ENCODE data around the gene IPO9. TPM values are rescaled to one million over a fixed set of nuclear protein-coding genes. Genes with fewer than 3 reads are reported as not detected.

The IPO9 gene
- total RNA-seq, 1 donor from 2014 or later = 47.1 TPM

DNA sequence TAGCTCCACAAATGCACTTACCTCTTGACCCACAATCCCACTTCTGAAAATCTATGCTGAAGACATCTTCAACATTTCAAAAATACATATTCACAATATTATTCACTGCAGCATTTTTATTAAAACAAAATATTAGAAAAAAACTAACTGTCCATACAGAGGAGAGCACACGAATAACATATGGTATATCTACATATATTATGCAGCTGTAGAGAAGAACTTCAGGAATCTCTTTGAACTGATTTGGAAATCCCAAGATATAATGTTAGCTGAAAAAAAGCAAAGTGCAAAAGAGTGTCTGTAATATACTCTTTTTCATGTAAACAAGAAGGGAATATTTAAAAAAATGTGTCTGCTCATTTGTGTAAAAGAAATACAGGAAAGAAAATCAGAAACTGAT, 11.5 kb downstream of the IPO9 start:
- TF ChIP-seq, protein P1, sequence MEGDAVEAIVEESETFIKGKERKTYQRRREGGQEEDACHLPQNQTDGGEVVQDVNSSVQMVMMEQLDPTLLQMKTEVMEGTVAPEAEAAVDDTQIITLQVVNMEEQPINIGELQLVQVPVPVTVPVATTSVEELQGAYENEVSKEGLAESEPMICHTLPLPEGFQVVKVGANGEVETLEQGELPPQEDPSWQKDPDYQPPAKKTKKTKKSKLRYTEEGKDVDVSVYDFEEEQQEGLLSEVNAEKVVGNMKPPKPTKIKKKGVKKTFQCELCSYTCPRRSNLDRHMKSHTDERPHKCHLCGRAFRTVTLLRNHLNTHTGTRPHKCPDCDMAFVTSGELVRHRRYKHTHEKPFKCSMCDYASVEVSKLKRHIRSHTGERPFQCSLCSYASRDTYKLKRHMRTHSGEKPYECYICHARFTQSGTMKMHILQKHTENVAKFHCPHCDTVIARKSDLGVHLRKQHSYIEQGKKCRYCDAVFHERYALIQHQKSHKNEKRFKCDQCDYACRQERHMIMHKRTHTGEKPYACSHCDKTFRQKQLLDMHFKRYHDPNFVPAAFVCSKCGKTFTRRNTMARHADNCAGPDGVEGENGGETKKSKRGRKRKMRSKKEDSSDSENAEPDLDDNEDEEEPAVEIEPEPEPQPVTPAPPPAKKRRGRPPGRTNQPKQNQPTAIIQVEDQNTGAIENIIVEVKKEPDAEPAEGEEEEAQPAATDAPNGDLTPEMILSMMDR (IDR thresholded peaks at IDR 0.05) = no peak
- no peak overlapping the region for H3K27ac Mint-ChIP-seq (ENCODE audit: unreplicated experiment)
- DNase-seq (ENCODE audit: low spot score) = no peak
- no peaks in the 10 kb centered on the region for H3K9me3 Mint-ChIP-seq (ENCODE audit: low read depth)
- no peaks in the 10 kb centered on the region for H3K27me3 Mint-ChIP-seq (ENCODE audit: low read depth)
- H3K4me1 Mint-ChIP-seq (ENCODE audit: low read depth) = peaks cover 22% of the 10 kb centered on the region
- no peaks in the 10 kb centered on the region for H3K36me3 Mint-ChIP-seq (ENCODE audit: low read depth)
- no peak overlapping the region for H3K4me3 Mint-ChIP-seq (ENCODE audit: unreplicated experiment)

DNA sequence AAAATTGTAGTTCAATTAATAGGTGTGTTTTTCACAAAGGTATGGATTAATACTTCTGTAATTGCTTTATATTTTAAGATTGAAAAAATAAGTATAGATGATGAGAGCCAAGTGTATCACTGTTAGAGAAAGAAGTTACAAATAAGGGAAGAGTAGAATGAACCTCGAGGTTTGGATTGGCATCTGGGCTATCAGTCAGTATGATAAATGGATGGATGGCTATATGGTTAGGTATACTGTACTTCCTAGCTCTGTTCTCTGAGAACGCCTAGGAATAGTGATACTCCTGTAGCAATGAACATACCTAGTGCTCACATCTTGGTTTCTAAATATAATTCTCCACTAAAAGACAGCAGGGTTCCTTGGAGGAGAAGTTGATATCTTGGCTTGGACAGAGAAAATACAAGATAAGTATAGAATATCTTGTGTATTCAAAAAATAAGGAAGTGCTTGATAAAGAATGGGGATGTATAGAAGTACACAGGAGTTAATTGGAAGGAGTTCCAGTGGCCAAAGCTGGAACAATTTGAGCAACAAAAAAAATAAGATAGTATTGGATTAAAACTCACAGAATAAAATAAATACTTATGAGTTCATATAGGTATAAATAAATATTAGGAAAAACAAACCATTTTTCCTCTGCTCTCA, 12.4 kb downstream of the IPO9 start:
- TF ChIP-seq, protein P1 (IDR thresholded peaks at IDR 0.05) = no peak
- no peak overlapping the region for H3K4me3 Mint-ChIP-seq (ENCODE audit: unreplicated experiment)

DNA sequence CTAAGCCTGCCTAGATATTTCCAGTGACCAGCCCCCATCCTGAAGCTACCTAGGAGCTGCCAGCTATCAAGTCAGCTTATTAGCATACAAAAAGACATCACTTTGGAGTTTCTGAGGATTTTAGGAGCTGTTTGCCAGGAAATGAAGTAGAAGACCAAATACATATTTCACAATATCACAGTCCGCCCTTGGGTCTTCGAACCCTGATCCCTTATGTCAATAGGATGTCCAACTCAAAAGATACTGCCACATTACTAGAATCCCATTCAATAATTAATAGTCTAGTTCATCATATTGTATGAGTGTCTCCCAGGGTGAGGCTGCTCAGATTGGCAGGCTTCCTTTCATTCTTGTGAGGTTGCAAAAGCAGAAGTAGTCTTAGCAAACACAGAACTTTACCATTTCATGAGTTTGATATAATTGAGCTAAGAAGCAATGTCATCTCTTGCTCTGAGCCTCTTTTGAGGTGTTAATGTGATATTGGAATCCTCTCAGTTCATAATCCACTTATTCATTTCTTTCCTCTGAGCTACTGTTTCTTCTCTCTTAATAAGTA, 13.6 kb downstream of the IPO9 start:
- TF ChIP-seq, protein P1 (IDR thresholded peaks at IDR 0.05) = no peak

More for the DNA sequence above, 12.4 kb downstream of the IPO9 start:
- Mint-ChIP-seq H3K9me3 (ENCODE audit: low read depth) (no peaks in the 10 kb centered on the region), H3K4me1 (ENCODE audit: low read depth) (peaks cover 27% of the 10 kb centered on the region), H3K36me3 (ENCODE audit: low read depth) (no peaks in the 10 kb centered on the region), H3K27ac (ENCODE audit: unreplicated experiment) (no peak overlapping the region), H3K27me3 (ENCODE audit: low read depth) (no peaks in the 10 kb centered on the region)
- DNase-seq (ENCODE audit: low spot score) = no peak

DNA sequence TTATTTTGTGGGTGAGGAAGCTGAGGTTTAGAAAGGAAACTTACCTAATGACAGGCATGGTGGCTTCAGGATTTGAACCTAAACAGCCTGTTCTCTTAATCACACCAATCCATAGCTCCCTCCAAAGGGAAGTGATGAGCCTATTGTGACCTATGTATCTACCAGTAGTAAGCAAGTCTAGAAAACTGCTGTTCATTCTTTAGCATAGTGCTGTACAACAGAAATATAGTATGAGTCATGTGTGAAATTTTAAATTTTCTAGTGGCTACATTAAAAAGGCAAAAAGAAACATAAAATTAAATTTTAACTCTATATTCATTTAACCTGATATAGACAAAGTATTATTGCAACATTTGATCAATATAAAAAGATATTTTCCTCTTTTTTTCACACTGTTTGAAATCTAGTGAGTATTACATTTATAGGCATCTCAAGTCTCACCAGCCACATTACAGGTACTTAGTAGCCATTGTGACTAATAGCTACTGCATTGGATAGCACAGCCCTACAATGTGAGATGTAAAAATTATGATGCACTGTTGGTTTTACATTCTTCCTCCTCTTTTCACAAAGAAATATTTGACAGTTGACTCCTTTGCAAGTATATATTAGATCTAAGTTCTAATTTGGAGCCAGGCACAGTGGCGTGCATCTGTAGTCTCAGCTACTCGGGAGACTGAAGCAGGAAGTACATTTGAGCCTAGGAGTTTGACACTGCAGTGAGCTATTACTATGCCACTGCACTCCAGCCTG, 16.6 kb downstream of the IPO9 start:
- peak overlapping the region; percentile 79 for H3K27ac Mint-ChIP-seq (ENCODE audit: unreplicated experiment)
- no peaks in the 10 kb centered on the region for H3K27me3 Mint-ChIP-seq (ENCODE audit: low read depth)
- no peaks in the 10 kb centered on the region for H3K9me3 Mint-ChIP-seq (ENCODE audit: low read depth)
- TF ChIP-seq, protein P1 (IDR thresholded peaks at IDR 0.05) = no peak
- peaks cover 2% of the 10 kb centered on the region for H3K36me3 Mint-ChIP-seq (ENCODE audit: low read depth)
- H3K4me3 Mint-ChIP-seq (ENCODE audit: unreplicated experiment) = no peak overlapping the region
- H3K4me1 Mint-ChIP-seq (ENCODE audit: low read depth) = peaks cover 60% of the 10 kb centered on the region
- no peak for DNase-seq (ENCODE audit: low spot score)

More for the DNA sequence above, 13.6 kb downstream of the IPO9 start:
- Mint-ChIP-seq H3K4me1 (ENCODE audit: low read depth) (peaks cover 38% of the 10 kb centered on the region), H3K9me3 (ENCODE audit: low read depth) (no peaks in the 10 kb centered on the region), H3K27me3 (ENCODE audit: low read depth) (no peaks in the 10 kb centered on the region), H3K4me3 (ENCODE audit: unreplicated experiment) (no peak overlapping the region), H3K36me3 (ENCODE audit: low read depth) (no peaks in the 10 kb centered on the region), H3K27ac (ENCODE audit: unreplicated experiment) (no peak overlapping the region)
- no peak for DNase-seq (ENCODE audit: low spot score)

DNA sequence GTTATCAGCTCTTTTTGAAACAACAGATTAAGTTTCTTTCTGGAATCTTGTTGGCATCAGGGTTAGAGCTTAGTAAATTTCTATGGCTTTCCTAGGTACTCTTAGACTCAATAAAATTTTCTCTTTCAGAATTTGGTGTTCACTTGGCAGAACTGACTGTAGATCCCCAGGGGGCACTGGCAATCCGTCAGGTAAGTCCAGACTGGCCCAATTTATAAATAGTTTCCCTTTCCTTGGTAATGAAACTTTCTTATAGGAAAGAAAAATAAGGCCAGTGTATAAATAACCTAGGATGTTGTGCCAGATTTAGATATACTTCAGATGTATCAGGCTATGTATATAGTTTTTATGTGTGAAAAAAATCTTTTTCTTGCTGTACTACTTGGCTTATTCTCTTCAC, 18.2 kb downstream of the IPO9 start:
- Mint-ChIP-seq H3K9me3 (ENCODE audit: low read depth) (no peaks in the 10 kb centered on the region), H3K36me3 (ENCODE audit: low read depth) (peaks cover 3% of the 10 kb centered on the region), H3K27me3 (ENCODE audit: low read depth) (no peaks in the 10 kb centered on the region), H3K4me3 (ENCODE audit: unreplicated experiment) (no peak overlapping the region), H3K4me1 (ENCODE audit: low read depth) (peaks cover 68% of the 10 kb centered on the region), H3K27ac (ENCODE audit: unreplicated experiment) (peak overlapping the region; percentile 82)
- no peak for DNase-seq (ENCODE audit: low spot score)
- TF ChIP-seq, protein P1 (IDR thresholded peaks at IDR 0.05) = no peak
